Measurements from ENCODE around the gene BAHCC1.

Gene BAHCC1

GRCh38 chr17:81463506-81463905, 68.2 kb downstream of the BAHCC1 start:
- no peak for DNase-seq (ENCODE audit: low read depth, low spot score)
- Histone ChIP-seq H3K27me3 (ENCODE audit: insufficient read depth, insufficient read length) (no peaks in the 10 kb centered on the region), H3K4me3 (ENCODE audit: insufficient read length, low read depth) (no peak overlapping the region), H3K9ac (ENCODE audit: insufficient read length, low read depth) (no peak overlapping the region), H3K9me3 (ENCODE audit: insufficient read depth, low read length) (no peaks in the 10 kb centered on the region), H3K4me1 (ENCODE audit: insufficient read depth, insufficient read length) (peaks cover 10% of the 10 kb centered on the region), H3K36me3 (ENCODE audit: insufficient read depth, insufficient read length, low read length) (peaks cover 10% of the 10 kb centered on the region)
- TF ChIP-seq ZNF274 (IDR thresholded peaks at IDR 0.05; ENCODE audit: low read depth, low read length) (no peak), SUZ12 (IDR thresholded peaks at IDR 0.05; ENCODE audit: extremely low read depth, insufficient read depth, insufficient read length) (no peak), YY1 (IDR thresholded peaks at IDR 0.05; ENCODE audit: insufficient read depth, insufficient read length) (no peak)

- no peak for DNase-seq (ENCODE audit: low read depth, low spot score)
- no peak for TF ChIP-seq YY1 (IDR thresholded peaks at IDR 0.05; ENCODE audit: insufficient read depth, insufficient read length)
- no peak for TF ChIP-seq SUZ12 (IDR thresholded peaks at IDR 0.05; ENCODE audit: extremely low read depth, insufficient read depth, insufficient read length)
- TF ChIP-seq ZNF274 (IDR thresholded peaks at IDR 0.05; ENCODE audit: low read depth, low read length): no peak
- H3K9ac ChIP-seq (ENCODE audit: insufficient read length, low read depth): no peak overlapping the region
- H3K27me3 ChIP-seq (ENCODE audit: insufficient read depth, insufficient read length): no peaks in the 10 kb centered on the region
- H3K36me3 ChIP-seq (ENCODE audit: insufficient read depth, insufficient read length, low read length): peaks cover 10% of the 10 kb centered on the region
- no peak overlapping the region for H3K4me3 ChIP-seq (ENCODE audit: insufficient read length, low read depth)
- H3K9me3 ChIP-seq (ENCODE audit: insufficient read depth, low read length): no peaks in the 10 kb centered on the region
- H3K4me1 ChIP-seq (ENCODE audit: insufficient read depth, insufficient read length): peaks cover 10% of the 10 kb centered on the region
Observed at GRCh38 chr17:81464586-81464985, 69.3 kb downstream of the BAHCC1 start.

GRCh38 chr17:81465910-81466309, 70.7 kb downstream of the BAHCC1 start:
- H3K36me3 ChIP-seq (ENCODE audit: insufficient read depth, insufficient read length, low read length): peaks cover 10% of the 10 kb centered on the region
- no peak overlapping the region for H3K9ac ChIP-seq (ENCODE audit: insufficient read length, low read depth)
- H3K27me3 ChIP-seq (ENCODE audit: insufficient read depth, insufficient read length): no peaks in the 10 kb centered on the region
- H3K4me3 ChIP-seq (ENCODE audit: insufficient read length, low read depth): no peak overlapping the region
- DNase-seq (ENCODE audit: low read depth, low spot score): no peak
- peaks cover 8% of the 10 kb centered on the region for H3K4me1 ChIP-seq (ENCODE audit: insufficient read depth, insufficient read length)
- H3K9me3 ChIP-seq (ENCODE audit: insufficient read depth, low read length): no peaks in the 10 kb centered on the region
- TF ChIP-seq ZNF274 (IDR thresholded peaks at IDR 0.05; ENCODE audit: low read depth, low read length) (no peak), SUZ12 (IDR thresholded peaks at IDR 0.05; ENCODE audit: extremely low read depth, insufficient read depth, insufficient read length) (no peak), YY1 (IDR thresholded peaks at IDR 0.05; ENCODE audit: insufficient read depth, insufficient read length) (no peak)

- TF ChIP-seq SUZ12 (IDR thresholded peaks at IDR 0.05; ENCODE audit: extremely low read depth, insufficient read depth, insufficient read length): no peak
- TF ChIP-seq ZNF274 (IDR thresholded peaks at IDR 0.05; ENCODE audit: low read depth, low read length): no peak
- no peak for TF ChIP-seq YY1 (IDR thresholded peaks at IDR 0.05; ENCODE audit: insufficient read depth, insufficient read length)
- Histone ChIP-seq H3K4me3 (ENCODE audit: insufficient read length, low read depth) (no peak overlapping the region), H3K27me3 (ENCODE audit: insufficient read depth, insufficient read length) (no peaks in the 10 kb centered on the region), H3K36me3 (ENCODE audit: insufficient read depth, insufficient read length, low read length) (peaks cover 10% of the 10 kb centered on the region), H3K4me1 (ENCODE audit: insufficient read depth, insufficient read length) (peaks cover 4% of the 10 kb centered on the region), H3K9ac (ENCODE audit: insufficient read length, low read depth) (no peak overlapping the region), H3K9me3 (ENCODE audit: insufficient read depth, low read length) (peaks cover under 1% of the 10 kb centered on the region; the same call in 1 of the 2 replicates)
- no peak for DNase-seq (ENCODE audit: low read depth, low spot score)
Observed at GRCh38 chr17:81466564-81467472, 71.6 kb downstream of the BAHCC1 start.

GRCh38 chr17:81468111-81468769, 73.0 kb downstream of the BAHCC1 start:
- no peak for DNase-seq (ENCODE audit: low read depth, low spot score)
- H3K27me3 ChIP-seq (ENCODE audit: insufficient read depth, insufficient read length): no peaks in the 10 kb centered on the region
- H3K36me3 ChIP-seq (ENCODE audit: insufficient read depth, insufficient read length, low read length): peaks cover 4% of the 10 kb centered on the region
- no peaks in the 10 kb centered on the region for H3K4me1 ChIP-seq (ENCODE audit: insufficient read depth, insufficient read length)
- peak overlapping the region; percentile 22 for H3K9ac ChIP-seq (ENCODE audit: insufficient read length, low read depth)
- peaks cover 9% of the 10 kb centered on the region; the same call in 1 of the 2 replicates for H3K9me3 ChIP-seq (ENCODE audit: insufficient read depth, low read length)
- no peak overlapping the region for H3K4me3 ChIP-seq (ENCODE audit: insufficient read length, low read depth)
- no peak for TF ChIP-seq SUZ12 (IDR thresholded peaks at IDR 0.05; ENCODE audit: extremely low read depth, insufficient read depth, insufficient read length)
- no peak for TF ChIP-seq YY1 (IDR thresholded peaks at IDR 0.05; ENCODE audit: insufficient read depth, insufficient read length)
- no peak for TF ChIP-seq ZNF274 (IDR thresholded peaks at IDR 0.05; ENCODE audit: low read depth, low read length)

GRCh38 chr17:81468770-81469121, 73.5 kb downstream of the BAHCC1 start:
- no peaks in the 10 kb centered on the region for H3K4me1 ChIP-seq (ENCODE audit: insufficient read depth, insufficient read length)

GRCh38 chr17:81469266-81469665, 74.0 kb downstream of the BAHCC1 start:
- Histone ChIP-seq H3K9ac (ENCODE audit: insufficient read length, low read depth) (no peak overlapping the region), H3K9me3 (ENCODE audit: insufficient read depth, low read length) (peaks cover 9% of the 10 kb centered on the region; the same call in 1 of the 2 replicates), H3K27me3 (ENCODE audit: insufficient read depth, insufficient read length) (no peaks in the 10 kb centered on the region), H3K4me1 (ENCODE audit: insufficient read depth, insufficient read length) (no peaks in the 10 kb centered on the region), H3K4me3 (ENCODE audit: insufficient read length, low read depth) (no peak overlapping the region), H3K36me3 (ENCODE audit: insufficient read depth, insufficient read length, low read length) (no peaks in the 10 kb centered on the region)
- no peak for TF ChIP-seq YY1 (IDR thresholded peaks at IDR 0.05; ENCODE audit: insufficient read depth, insufficient read length)
- no peak for TF ChIP-seq ZNF274 (IDR thresholded peaks at IDR 0.05; ENCODE audit: low read depth, low read length)
- no peak for TF ChIP-seq SUZ12 (IDR thresholded peaks at IDR 0.05; ENCODE audit: extremely low read depth, insufficient read depth, insufficient read length)
- no peak for DNase-seq (ENCODE audit: low read depth, low spot score)

More at GRCh38 chr17:81468770-81469121, 73.5 kb downstream of the BAHCC1 start:
- H3K9me3 ChIP-seq (ENCODE audit: insufficient read depth, low read length): peaks cover 9% of the 10 kb centered on the region; the same call in 1 of the 2 replicates
- no peak overlapping the region for H3K9ac ChIP-seq (ENCODE audit: insufficient read length, low read depth)
- DNase-seq (ENCODE audit: low read depth, low spot score): no peak
- no peaks in the 10 kb centered on the region for H3K36me3 ChIP-seq (ENCODE audit: insufficient read depth, insufficient read length, low read length)
- H3K4me3 ChIP-seq (ENCODE audit: insufficient read length, low read depth): no peak overlapping the region
- TF ChIP-seq ZNF274 (IDR thresholded peaks at IDR 0.05; ENCODE audit: low read depth, low read length): no peak
- no peaks in the 10 kb centered on the region for H3K27me3 ChIP-seq (ENCODE audit: insufficient read depth, insufficient read length)

Data from NT2/D1 (cell line).